PC-3 (cell line): Measurements from ENCODE around the gene ARAP3. TPM values are rescaled to one million over a fixed set of nuclear protein-coding genes. Genes with fewer than 3 reads are reported as not detected.

Experiments used
- ATAC-seq: fragments of 200-7000 bp; cut with Tn5 transposase; 2 replicates; pipeline ENCODE4 v1.9.1; 2020; ENCODE audit warnings: mild to moderate bottlenecking, moderate library complexity
- BruUV-seq: library from RNA; stranded (reverse); fragments of 400-500 nt; replicated peaks from 2 replicates; lab custom pipeline; 2021; lab: Mats Ljungman, UMichigan
- CTCF ChIA-PET: fragments of 300-600 bp; sonication (Branson Sonifier 250); formaldehyde crosslinking; loops from one replicate; lab custom pipeline; 2022; ENCODE audit warnings: antibody characterized with exemption; lab: Charles Lee
- POLR2A ChIA-PET: fragments of 300-600 bp; sonication (Branson Sonifier 250); formaldehyde crosslinking; loops from one replicate; lab custom pipeline; 2022; ENCODE audit warnings: antibody characterized with exemption; ENCODE audit not compliant: unreplicated experiment; lab: Charles Lee
- DNase-seq: peaks from one replicate; pipeline ENCODE4 v3.0.0-alpha.2; 2015
- H2AFZ ChIP-seq: fragments of 300-600 bp; sonication (generic); 2 replicates; pipeline ENCODE4 v1.6.0; 2016; ENCODE audit warnings: antibody characterized with exemption, low read length
- H3F3A ChIP-seq: fragments of 300-600 bp; sonication (generic); one replicate; pipeline ENCODE4 v1.6.0; 2017; ENCODE audit warnings: antibody characterized with exemption, low read length, control low read depth, mild to moderate bottlenecking; ENCODE audit not compliant: unreplicated experiment
- H3K27ac ChIP-seq: fragments of 300-600 bp; sonication (generic); 2 replicates; pipeline ENCODE4 v1.5.1; 2016; ENCODE audit warnings: mild to moderate bottlenecking, low read length
- H3K27me3 ChIP-seq: fragments of 300-600 bp; sonication (generic); 2 replicates; pipeline ENCODE4 v1.6.1; 2016; ENCODE audit warnings: low read length, mixed read lengths
- H3K36me3 ChIP-seq: fragments of 300-600 bp; sonication (generic); 2 replicates; pipeline ENCODE4 v1.6.1; 2016; ENCODE audit warnings: low read depth, mixed run types, low read length, mixed read lengths
- H3K4me1 ChIP-seq: fragments of 300-600 bp; sonication (generic); 2 replicates; pipeline ENCODE4 v1.5.1; 2016; ENCODE audit warnings: low read length; ENCODE audit not compliant: insufficient read depth
- H3K4me2 ChIP-seq: fragments of 300-600 bp; sonication (generic); 2 replicates; pipeline ENCODE4 v1.6.0; 2016; ENCODE audit warnings: low read length
- H3K4me3 ChIP-seq: fragments of 300-600 bp; sonication (generic); 2 replicates; pipeline ENCODE4 v1.5.1; 2016; ENCODE audit warnings: mild to moderate bottlenecking, low read length, mixed read lengths
- H3K79me2 ChIP-seq: fragments of 300-600 bp; sonication (generic); 2 replicates; pipeline ENCODE4 v1.6.1; 2017; ENCODE audit warnings: low read length, mixed read lengths
- H3K9ac ChIP-seq: fragments of 300-600 bp; sonication (generic); 2 replicates; pipeline ENCODE4 v1.6.0; 2016; ENCODE audit warnings: mild to moderate bottlenecking, low read length
- H3K9me2 ChIP-seq: fragments of 300-600 bp; sonication (generic); replicated peaks from 2 replicates; pipeline ENCODE4 v1.6.1; 2016; ENCODE audit warnings: mixed run types, low read length, mixed read lengths
- H3K9me3 ChIP-seq: fragments of 300-600 bp; sonication (generic); 2 replicates; pipeline ENCODE4 v1.6.1; 2016; ENCODE audit warnings: low read length, mixed read lengths
- H4K20me1 ChIP-seq: fragments of 300-600 bp; sonication (generic); 2 replicates; pipeline ENCODE4 v1.6.1; 2016; ENCODE audit warnings: low read length, mixed read lengths
- EZH2 ChIP-seq: fragments of 300-600 bp; sonication (generic); IDR thresholded peaks from one replicate; pipeline ENCODE4 v1.6.1; 2017; ENCODE audit warnings: antibody characterized with exemption, mild to moderate bottlenecking, low read length; ENCODE audit not compliant: unreplicated experiment
- EZH2phosphoT487 ChIP-seq: fragments of 300-600 bp; sonication (generic); IDR thresholded peaks from 2 replicates; pipeline ENCODE4 v1.6.1; 2018; ENCODE audit warnings: mild to moderate bottlenecking, antibody characterized with exemption, low read length, borderline replicate concordance
- intact Hi-C: fragments of 100-400 bp; cut with micrococcal nuclease; formaldehyde crosslinking; loops from 2 replicates; pipeline ENCODE4 v1.9.0; 2023
- total RNA-seq: library from RNA; depleted of rRNA; stranded (reverse); fragments of >200 nt; gene quantifications from 2 replicates; pipeline ENCODE4 v1.2.3, GENCODE V29; 2014
- TF ChIP-seq, protein P1 (sequence below): fragments of 300-600 bp; sonication (generic); conservative IDR thresholded peaks from 2 replicates; pipeline ENCODE4 v1.5.1; 2017; ENCODE audit warnings: antibody characterized with exemption, low read depth, mild to moderate bottlenecking, low read length

ARAP3 gene
- total RNA-seq, 1 experiment from 2014 or later = 7.1 TPM

DNA sequence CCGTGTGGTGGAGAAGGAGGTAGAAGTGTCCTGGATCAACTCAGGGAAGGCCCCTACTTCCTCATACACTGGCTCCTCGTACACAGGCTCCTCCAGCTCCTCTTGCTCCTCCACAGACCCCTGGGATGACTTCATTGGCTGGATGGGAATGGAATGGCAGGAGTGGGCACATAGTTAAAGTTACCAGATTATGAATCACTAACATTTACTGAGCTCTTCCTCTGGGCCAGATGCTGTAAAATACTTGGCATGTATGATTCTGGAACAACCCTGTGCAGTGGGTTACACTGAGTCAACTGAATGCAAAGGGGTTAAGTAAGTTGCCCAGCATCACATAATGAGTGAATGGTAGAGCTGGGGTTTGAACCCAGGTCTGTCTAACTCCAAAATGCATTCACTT lies 27.7 kb downstream of the ARAP3 start:
- no TSS peak for BruUV-seq
- H3K36me3 ChIP-seq = no peaks in the 10 kb centered on the region
- H3K4me2 ChIP-seq = no peak overlapping the region
- ChIA-PET POLR2A (no interaction called here), CTCF (no interaction called here)
- no peaks in the 10 kb centered on the region for H3F3A ChIP-seq
- H3K9ac ChIP-seq = no peak overlapping the region
- H3K9me3 ChIP-seq = no peaks in the 10 kb centered on the region
- no peak overlapping the region for H3K4me3 ChIP-seq
- TF ChIP-seq EZH2 (no peak), EZH2phosphoT487 (no peak)
- TF ChIP-seq, protein P1, sequence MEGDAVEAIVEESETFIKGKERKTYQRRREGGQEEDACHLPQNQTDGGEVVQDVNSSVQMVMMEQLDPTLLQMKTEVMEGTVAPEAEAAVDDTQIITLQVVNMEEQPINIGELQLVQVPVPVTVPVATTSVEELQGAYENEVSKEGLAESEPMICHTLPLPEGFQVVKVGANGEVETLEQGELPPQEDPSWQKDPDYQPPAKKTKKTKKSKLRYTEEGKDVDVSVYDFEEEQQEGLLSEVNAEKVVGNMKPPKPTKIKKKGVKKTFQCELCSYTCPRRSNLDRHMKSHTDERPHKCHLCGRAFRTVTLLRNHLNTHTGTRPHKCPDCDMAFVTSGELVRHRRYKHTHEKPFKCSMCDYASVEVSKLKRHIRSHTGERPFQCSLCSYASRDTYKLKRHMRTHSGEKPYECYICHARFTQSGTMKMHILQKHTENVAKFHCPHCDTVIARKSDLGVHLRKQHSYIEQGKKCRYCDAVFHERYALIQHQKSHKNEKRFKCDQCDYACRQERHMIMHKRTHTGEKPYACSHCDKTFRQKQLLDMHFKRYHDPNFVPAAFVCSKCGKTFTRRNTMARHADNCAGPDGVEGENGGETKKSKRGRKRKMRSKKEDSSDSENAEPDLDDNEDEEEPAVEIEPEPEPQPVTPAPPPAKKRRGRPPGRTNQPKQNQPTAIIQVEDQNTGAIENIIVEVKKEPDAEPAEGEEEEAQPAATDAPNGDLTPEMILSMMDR = no peak
- no peak overlapping the region for H2AFZ ChIP-seq
- ATAC-seq (peak; percentile 29), DNase-seq (peak; percentile 52)
- intact Hi-C loops = no loop called here
- no peaks in the 10 kb centered on the region for H4K20me1 ChIP-seq
- no peaks in the 10 kb centered on the region for H3K9me2 ChIP-seq
- peaks cover 31% of the 10 kb centered on the region for H3K4me1 ChIP-seq
- no peaks in the 10 kb centered on the region for H3K27me3 ChIP-seq
- H3K27ac ChIP-seq = peak overlapping the region; percentile 46
- H3K79me2 ChIP-seq = no peaks in the 10 kb centered on the region

DNA sequence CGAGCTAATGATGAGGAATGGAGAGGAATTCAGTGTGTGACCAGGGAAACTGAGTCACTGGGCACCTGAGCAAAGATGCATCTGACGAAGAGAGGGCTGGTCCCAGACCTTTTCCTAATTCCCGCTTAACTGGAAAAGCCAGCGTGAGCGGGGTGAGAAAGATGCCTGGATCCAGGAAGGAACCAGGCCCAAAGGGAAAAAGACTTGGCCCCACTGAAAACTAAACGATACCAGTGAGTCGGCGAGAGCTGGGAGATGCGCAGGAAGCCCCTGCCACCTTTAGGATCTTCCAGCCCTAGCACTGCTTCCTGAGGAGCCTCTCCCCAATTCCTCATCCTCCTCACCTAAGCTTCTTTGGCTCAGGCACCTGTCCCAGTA lies 30.3 kb downstream of the ARAP3 start:
- no peak overlapping the region for H3K9ac ChIP-seq
- intact Hi-C loops = no loop called here
- BruUV-seq = TSS peak; percentile 54
- ChIA-PET POLR2A (interaction anchor here (0.6 kb wide), 1 partner anchor 15 kb away, joined by 4 read pairs; the partner anchor contains the start of genes HDAC3 and RELL2), CTCF (interaction anchor here (1.2 kb wide), 1 partner anchor 18 kb away, joined by 4 read pairs; no protein-coding TSS in a partner anchor)
- H3K4me1 ChIP-seq = peaks cover 20% of the 10 kb centered on the region; the same call in 1 of the 2 replicates
- DNase-seq (peak; percentile 9), ATAC-seq (no peak)
- H3F3A ChIP-seq = no peaks in the 10 kb centered on the region
- peak overlapping the region; percentile 72 for H3K4me3 ChIP-seq
- no peak overlapping the region for H3K27ac ChIP-seq
- no peaks in the 10 kb centered on the region for H3K9me2 ChIP-seq
- H3K79me2 ChIP-seq = no peaks in the 10 kb centered on the region
- H2AFZ ChIP-seq = peak overlapping the region; percentile 62; the same call in 1 of the 2 replicates
- TF ChIP-seq, protein P1 = no peak
- TF ChIP-seq EZH2 = no peak
- TF ChIP-seq EZH2phosphoT487 = no peak
- H4K20me1 ChIP-seq = no peaks in the 10 kb centered on the region
- H3K9me3 ChIP-seq = no peaks in the 10 kb centered on the region
- peak overlapping the region; percentile 78 for H3K4me2 ChIP-seq
- no peaks in the 10 kb centered on the region for H3K27me3 ChIP-seq
- no peaks in the 10 kb centered on the region for H3K36me3 ChIP-seq
